ENCODE data around the gene CYB5A.
"Not testable (repeated sequence)": the region's sequence is repeated elsewhere in the genome, so short reads cannot be mapped to it uniquely, and the experiment has no call there.

CYB5A gene, protein sequence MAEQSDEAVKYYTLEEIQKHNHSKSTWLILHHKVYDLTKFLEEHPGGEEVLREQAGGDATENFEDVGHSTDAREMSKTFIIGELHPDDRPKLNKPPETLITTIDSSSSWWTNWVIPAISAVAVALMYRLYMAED

DNA sequence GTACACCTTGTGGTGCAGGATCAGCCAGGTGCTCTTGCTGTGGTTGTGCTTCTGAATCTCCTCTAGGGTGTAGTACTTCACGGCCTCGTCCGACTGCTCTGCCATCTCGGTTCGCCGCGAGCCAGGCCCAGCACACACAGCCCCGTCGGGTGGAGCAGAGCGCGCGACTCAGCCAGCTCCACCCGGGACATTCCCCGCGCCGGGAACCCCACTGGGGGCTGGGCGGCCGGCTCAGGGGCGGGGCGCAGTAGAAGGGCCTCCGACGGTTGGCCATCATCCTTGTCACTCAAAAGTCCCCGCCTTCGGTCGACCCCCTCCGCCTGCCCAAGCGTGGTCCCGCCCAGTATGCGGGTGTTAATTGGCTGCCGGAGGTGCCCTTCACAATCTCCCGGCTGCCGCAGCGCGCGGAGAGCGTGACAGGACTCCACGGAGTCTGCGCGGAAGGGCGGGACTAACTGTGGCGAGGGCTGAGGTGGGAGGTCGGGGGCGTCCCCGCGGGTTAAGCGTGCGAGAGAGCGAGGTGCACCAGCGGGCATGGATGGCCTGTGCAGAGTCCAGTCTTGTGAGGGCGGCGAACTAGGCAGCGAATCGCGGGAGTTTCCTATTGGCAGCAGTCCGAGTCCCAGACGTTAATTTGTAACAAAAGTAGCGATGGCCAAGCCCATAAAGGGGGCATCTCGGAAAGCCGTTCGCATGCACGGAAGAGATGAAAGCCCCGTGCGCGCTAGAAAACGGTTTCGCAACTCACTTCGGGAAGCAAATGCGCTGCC is at the start of gene CYB5A:
Gene CYB5A (minus strand): TSS at position 193 of the 770 bp plus-strand sequence. CDS start 88 bp downstream, at position 105.
- peak; percentile 96 to 98 for DNase-seq

DNA sequence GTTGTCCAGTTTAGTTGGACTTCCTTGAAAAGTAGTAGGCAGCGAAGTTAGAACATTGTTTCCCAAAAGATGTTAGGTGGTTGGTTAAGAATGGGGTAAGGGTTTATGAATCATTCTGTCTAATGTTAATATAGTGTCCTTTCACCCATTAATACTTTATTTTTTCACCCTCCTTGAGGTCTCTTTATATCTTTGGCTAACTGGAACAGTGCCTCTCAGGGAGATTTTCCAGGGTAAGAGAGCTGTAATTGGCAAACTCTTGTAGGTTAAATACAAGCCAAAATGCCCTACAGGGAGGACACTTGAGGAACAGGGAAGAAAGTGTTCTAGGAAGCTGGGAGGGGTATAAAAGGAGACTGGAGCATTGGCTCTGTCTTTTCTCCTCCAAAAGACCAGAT is 46.1 kb upstream of the CYB5A start:
- no peak for DNase-seq

DNA sequence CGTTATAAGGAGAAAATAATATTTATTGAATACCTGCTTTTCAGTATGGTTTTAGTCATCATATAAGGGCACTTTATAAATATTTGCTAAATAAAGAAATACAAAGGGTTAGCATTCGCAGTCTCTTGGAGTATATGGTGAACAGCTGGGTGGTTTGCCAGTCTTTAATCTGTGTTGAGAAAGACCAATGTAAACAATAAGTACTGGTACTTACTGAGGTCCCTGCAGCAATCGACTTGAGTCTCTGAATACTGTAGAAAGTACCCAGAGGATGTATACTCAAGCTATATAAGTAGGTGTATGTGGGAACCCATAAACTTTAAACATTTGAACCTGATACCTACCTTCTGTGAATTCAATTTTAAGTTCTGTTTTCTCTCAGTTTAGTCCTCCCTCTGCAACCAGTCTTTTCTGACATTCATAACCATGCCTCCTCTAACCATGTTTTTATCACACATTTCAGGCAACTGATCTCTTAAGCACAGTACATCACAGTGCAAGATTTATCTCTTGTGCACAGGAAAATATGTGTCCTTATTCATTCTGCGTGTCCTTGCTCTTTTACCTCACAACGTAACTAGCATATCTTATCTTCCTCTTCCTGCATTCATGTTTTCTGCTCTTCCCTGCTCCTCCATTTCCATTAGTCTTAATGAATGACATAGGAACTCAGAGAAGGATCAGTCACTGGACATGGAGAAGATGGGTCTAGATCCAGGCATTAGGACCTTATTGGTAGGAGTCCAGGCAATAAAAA is 45.6 kb upstream of the CYB5A start:
- no peak for DNase-seq

DNA sequence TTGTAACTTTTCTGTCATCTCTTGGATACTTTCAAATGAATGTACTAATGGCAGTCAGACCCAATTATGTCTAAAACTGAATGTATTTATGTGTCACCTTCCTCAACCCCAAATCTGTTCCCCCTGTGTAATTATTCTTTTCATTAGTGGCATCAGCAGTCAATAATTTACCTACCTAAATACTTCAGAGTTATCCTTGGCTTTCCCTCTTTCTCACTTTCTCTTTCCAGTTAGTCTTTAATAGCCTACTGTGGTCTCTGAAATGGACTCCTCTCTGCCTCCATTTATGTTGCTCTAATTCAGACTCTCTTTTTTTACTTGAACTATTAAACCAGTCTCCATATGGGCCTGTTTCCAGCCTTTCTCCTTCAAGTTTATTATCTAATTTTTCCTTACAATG is 44.9 kb upstream of the CYB5A start:
- no peak for DNase-seq

DNA sequence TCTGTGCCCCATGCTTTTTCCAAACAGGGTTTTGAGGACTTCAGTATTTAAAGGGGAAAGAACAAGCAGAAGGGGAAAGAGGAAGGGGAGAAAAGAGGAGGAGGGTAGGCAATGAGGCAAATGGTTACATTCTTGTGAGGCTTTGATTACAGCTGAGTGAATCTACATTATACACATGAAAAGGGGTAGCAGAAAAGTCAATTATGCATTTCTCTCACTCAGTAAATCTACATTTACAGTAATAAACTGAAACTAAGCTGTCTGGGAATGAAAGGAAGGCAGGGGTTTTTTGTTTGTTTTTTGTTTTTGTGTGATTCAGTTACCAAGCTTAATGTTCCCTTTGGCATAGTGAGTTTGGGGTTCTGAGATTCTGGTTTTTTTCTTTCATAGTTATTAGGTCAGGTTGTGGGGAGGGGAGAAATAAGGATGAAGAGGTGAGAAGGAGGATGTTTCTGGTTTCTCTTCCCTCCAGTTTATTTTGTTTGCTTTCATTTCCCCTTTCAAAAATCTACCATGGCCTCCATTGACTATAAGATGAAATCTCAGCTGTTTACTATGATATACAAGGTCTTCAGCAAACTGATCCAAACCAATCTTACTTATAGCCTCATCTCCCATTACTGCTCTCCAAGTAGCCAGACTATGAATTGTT is 42.6 kb upstream of the CYB5A start:
- no peak for DNase-seq

DNA sequence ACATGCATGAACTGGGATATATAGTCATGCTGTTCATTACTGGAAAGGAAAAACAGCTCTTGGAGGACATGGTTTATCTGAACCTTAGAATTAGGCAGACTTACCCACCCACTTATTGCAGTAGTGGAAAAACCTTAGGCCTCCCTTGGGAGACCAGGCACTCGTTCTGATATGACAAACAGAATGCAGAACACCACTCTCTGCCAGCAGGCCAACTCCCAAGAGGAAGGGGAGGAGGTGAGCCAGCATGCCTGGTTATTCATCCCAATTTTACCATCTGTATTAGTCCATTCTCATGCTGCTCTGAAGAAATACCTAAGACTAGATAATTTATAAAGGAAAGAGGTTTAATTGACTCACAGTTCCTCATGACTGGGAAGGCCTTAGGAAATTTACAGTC is 41.3 kb upstream of the CYB5A start:
- no peak for DNase-seq

DNA sequence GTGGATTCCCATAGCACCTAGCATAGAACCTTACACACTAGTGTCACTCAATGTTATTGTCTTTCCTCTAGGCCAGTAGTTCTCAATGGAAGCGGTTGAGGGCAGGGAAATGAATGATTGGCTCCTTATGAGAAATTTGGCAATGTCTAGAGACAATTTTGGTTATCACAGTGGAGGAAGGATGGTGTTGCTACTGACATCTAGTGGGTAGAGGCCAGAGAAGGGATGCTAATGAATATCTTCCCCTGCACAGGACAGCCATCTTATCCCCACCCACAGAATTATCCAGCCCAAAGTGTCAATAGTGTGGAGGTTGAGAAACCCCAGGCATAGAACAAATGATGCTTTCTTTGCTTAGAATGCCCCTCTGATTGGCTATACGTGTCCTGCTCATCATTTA is 39.6 kb upstream of the CYB5A start:
- DNase-seq, result no peak

DNA sequence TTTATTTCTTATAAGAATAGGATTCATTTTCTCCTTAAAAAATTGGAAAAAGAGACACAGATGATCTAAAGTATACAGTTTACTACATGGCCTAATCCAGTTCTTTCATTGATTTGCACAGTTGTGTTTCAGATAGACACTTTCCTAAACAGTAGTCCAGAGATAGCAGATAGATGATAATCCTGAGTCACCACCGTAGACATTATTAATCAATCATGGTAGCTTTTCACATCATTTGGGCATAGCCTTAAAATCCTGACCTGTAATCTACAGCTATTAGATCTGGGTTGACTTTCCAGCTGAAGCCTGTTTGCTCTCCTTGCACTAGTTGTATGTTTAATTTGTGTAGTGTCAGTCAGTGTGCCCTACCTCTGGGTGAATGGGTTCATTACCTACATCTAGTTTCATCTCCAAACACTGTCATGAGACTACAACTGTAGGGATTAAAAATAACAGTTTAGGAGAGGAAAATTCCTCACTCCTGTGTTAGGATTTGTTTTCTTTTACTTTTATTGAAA is 38.0 kb upstream of the CYB5A start:
- DNase-seq, result no peak

DNA sequence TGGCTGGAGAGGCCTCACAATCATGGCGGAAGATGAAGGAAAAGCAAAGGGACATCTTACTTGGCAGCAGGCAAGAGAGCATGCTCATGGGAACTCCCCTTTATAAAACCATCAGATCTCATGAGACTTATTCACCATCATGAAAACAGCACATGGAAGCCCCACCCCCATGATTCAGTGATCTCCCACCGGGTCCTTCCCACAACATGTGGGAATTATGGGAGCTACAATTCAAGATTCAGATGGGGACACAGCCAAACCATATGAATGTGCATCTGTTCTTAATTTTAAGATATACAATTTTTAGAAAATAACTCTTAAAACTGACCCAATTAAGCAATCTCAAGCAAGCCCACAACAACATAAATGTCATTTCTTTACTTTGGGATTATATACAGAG is 36.4 kb upstream of the CYB5A start:
- DNase-seq, result no peak

DNA sequence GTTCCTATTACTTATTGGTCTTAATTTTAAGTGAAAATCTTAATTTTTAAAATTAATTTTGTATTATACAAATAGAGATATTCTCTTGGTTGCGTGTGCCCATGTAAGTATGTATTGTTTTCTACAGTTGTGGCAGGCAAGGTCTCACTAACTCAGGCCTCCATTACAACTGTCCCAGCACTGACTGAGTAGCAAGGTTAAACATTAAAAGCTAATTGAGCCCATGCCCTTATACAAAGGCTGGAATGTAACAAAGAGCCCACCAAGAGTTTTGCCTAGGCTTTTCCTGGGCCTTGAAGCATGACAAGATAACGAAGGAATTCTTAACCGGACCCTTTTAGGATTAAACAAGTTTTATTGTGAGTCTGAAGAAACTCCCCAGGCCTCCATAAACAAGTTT is 35.0 kb upstream of the CYB5A start:
- not testable (repeated sequence) for DNase-seq

DNA sequence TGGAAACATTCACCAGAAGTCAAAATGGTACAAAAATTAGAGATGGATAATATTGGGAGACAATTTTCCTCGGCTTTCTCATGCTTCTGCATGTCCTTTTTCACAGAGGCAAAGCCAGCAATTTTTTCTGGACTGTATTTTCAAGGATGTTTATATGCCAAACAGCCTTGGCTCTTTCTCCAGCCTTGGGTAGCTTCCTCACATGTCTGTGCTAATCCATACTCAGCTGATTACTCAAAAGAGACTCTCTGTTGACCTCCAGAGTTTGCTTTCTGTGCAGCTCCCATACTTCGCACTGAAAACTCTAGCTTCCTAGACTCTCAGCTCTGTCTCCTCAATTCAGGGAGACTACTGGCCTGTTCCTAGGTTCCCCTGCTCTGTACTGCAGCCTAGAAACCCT is 34.5 kb upstream of the CYB5A start:
- DNase-seq, result no peak

DNA sequence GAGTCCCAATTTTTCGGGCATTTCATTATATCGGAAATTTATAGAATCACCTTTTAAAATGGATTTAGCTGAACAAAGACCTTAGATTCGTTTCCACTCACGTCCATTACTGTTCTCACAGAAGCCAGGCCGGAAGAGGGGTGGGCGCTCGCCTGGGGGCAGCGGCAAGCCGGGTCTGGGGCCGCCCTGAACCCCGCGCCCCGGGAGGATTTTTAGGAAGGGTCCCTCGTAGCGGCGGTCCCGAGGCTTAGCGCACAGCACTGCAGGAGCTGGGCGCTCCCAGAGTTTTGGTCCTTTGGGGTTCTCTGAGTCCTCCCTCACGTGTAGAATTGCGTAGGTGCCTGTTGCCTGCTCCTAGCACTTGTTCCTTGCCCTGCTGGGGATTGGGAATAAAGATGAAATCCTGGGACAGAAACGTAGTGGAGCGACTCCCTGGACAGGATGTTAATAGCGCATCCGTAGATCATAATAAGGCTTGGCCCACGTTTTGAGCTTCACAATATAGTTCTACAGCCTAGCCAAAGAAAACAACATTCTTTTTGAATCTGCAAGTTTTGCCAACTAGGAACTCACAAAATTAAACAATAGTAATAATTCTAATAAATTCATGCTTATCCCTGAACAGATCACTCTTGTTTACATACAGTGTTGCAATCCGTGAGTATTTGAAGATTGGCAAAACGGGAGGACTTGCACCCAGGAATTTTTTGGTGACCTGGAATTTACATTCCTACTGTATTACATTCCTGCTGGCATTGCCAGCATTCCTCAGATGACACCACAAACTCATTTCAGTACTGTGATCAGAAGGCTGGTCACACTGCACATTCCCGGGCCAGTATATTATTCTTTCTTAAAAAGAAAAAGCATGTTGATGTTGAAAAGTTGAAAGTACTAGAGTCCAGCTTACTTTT is 24.8 kb upstream of the CYB5A start:
- no peak for DNase-seq

DNA sequence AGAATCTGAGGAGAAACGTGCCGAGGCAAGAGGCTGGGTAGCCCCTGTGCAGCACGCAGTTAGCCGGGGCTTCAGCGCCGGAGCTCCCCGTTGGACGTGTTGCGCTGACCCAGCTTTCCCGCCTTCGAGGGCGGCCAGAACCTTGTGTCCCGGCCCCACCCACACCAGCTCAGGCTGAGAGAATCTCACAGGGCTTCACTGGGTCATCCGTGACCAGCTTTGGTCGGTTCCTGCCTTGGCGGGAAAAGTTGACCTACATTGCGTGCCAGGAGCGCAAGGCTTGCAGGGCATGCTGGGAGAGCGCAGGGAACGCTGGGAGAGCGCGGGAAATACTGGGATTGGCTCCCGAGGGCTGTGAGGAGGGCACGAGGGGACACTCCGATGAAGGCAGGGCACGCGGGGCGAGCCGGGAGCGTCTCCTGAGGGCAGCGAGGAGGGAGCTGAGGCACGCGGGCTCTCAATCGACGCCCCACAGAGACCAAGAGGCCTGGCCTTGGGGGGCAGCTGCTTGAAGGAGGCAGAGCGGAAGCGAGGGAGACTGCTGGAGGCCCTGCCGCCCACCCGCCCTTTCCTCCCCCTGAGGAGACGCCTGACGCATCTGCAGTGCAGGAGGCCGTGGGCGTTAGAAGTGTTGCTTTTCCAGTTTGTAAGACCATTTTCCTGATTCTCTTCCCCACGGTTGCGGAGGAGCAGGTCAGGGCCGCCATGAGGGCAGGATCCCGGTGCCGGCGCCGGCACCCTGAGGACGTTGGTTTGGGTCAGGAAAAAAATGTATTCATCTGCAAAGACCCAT is 23.9 kb upstream of the CYB5A start, which contains the start of gene C18orf63:
Gene C18orf63 (plus strand): TSS at position 376 of the 793 bp plus-strand sequence. CDS start 2,027 bp downstream, outside the sequence.
- DNase-seq, result no peak

DNA sequence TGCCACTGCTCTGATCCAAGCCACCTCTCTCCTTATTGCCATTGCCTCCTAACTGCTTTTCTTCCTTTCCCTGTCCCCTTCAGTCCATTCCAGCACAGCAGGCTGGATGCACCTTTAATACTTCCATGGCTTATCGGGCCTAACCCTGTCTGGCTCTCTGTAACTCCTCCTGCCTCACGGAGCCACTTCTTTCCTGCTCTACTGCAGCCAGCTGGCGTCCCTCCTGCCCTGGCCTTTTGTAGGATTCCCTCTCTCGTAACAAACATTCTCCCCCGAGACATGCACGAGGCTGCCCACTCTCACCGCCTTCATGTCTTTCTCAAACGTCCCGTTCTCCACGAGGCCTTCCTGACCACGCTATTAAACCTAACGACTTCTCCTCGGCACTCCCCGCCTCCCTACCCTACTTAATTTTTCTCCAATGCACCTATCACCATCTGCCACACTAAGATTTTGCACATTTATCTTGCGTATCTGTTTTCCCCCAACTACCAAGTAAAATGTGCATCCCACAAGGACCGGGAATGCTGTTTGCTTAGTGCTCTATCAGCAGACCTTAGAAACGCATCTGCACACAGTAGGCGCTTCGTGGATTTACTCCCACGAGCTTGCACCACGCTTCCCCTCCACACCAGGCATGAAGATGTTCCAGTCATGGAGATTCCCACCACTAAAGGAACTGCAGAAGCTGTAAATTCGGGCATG is 23.1 kb upstream of the CYB5A start:
- DNase-seq, result no peak

DNA sequence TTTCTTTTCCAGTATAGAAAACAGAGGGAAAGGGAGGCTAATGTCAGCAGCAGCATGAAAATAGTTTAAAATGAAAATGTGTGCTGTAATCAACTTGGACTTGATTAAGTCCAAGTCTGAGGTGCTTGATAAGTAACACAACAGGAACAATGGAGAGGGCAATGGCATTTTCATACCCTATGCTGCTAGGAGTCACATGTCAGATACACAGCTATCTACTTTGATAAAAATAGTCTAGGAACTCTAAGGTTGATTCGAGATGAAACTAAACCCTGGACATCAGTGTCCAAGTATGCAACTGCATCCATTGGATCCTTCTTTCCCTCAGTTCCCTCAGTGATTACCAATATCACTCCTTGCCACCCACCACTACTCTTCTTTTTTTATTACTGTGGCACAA is 19.2 kb upstream of the CYB5A start:
- no peak for DNase-seq

DNA sequence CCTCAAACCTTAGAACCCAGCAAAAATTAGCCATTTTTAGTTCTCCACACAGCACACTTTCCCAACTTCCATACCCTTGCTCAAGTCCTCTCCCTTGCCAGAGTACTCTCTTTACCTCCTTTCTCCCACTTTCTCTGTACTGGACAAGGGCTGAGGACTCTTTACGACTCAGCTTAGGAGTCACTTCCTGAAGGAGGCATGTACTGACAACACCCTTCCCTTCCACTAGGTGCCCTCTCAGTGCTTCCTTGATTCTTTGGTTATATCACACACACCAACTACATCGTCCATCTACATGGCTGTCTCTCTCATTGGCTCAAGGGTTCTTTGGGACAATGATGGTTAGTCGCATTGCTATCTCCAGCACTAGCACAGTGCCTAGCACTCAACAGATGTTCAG is 18.6 kb upstream of the CYB5A start:
- no peak for DNase-seq

DNA sequence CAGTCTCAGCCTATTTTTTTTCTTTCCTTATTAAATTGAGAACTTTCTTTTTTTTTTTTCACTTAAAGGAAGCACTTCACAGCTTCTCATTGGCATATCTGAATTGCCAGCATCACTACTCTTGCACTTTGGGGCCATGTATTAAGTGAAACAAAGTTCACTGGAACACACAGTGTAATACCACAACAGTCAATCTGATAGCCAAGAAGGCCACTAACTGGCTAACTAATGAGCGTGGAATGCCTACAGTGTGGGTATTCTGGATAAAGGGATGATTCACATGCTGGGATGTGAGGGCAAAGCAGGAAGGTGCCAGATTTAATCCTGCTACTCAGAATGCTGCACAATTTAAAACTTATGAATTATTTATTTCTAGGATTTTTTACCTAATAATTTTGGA is 12.2 kb upstream of the CYB5A start:
- DNase-seq, result no peak

DNA sequence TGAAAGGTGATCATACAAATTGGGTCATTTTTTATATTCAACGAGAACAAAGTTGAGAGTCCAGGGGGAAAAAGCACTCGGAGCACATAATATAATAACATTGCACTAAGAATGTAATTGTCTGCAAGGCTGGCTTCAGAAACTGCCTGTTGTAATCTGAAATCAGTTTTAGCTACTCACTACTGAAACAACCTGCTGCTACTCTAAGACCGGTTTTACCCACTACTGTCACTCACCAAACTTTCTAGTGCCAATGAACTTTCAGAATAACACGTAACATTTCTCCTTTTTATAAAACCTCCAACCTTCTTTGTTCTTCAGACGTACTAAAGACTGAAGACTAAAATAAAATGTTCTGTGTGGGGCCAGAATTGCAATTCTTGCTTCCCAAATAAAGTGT is 11.5 kb upstream of the CYB5A start:
- DNase-seq, result no peak

DNA sequence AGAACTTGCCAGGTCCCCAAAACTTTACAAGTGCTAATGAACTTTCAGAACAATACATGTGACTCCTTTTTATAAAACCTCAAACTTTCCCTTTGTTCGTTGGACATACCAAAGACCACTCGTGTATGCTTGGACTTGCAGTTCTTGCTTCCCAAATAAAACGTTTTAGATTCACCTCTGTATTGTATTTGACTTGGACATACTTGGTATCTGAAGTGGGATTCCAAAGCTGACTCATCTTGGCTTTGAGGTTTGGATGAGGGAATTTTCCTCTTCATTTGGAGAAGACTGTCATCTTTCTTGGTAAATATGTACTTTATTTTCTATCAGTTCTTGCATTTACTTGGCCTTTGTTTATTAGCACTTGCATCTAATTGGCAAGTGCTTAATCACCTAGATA is 8.0 kb upstream of the CYB5A start:
- DNase-seq, result no peak

DNA sequence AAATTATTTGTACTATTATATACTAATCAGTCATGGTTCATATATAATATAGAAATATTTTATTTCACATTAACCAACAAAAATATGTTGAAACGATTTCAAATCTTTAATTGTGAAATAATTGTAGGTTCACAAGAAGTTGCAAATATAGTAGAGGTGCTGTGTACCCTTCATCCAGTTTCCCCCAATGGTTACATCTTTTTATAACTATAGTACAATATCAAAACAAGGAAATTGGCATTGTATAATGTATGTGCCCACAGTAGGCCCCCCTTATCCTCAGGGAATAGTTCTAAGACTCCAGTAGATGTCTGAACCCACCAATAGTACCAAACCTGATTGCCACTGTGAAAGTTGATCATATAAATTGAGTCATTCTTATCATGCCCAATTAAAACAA is 7.4 kb upstream of the CYB5A start:
- DNase-seq, result no peak

DNA sequence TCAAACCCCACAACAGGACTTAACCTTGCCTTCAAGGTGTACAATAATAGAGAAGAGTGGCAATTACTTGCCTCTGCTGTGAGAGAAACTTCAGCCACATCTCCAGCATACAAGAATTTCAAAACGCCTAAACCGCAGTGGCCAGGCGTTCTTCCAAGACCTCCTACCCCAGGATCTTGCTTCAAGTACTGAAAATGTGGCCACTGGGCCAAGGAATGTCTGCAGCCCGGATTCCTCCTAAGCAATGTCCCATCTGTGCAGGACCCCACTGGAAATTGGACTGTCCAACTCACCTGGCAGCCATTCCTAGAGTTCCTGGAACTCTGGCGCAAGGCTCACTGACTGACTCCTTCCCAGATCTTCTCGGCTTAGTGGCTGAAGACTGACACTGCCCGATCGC is 2.8 kb upstream of the CYB5A start:
- DNase-seq, result no peak
